ENCODE results near the gene MPHOSPH6. TPM values are rescaled to one million over a fixed set of nuclear protein-coding genes. Genes with fewer than 3 reads are reported as not detected.
"Not testable (repeated sequence)": the region's sequence is repeated elsewhere in the genome, so short reads cannot be mapped to it uniquely, and the experiment has no call there.

MPHOSPH6 gene
- polyA plus RNA-seq, 1 donor from 2014 or later: 75.1 TPM

GRCh38 chr16:82111944-82112343 is 58.1 kb downstream of the MPHOSPH6 start:
- TF ChIP-seq CTCF (IDR thresholded peaks at IDR 0.05; ENCODE audit: poor library complexity, severe bottlenecking) (no peak), TAF1 (IDR thresholded peaks at IDR 0.05; ENCODE audit: low read depth) (no peak), EZH2 (IDR thresholded peaks at IDR 0.05; ENCODE audit: borderline replicate concordance, insufficient read depth, low read length, poor library complexity, severe bottlenecking) (no peak), RAD21 (conservative IDR thresholded peaks at IDR 0.05) (no peak), EP300 (conservative IDR thresholded peaks at IDR 0.05; ENCODE audit: poor library complexity, severe bottlenecking) (no peak), POLR2AphosphoS5 (IDR thresholded peaks at IDR 0.05) (no peak), SMC3 (conservative IDR thresholded peaks at IDR 0.05; ENCODE audit: poor library complexity) (no peak), MXI1 (conservative IDR thresholded peaks at IDR 0.05; ENCODE audit: poor library complexity, severe bottlenecking) (no peak), REST (IDR thresholded peaks at IDR 0.05; ENCODE audit: borderline replicate concordance) (no peak)
- Histone ChIP-seq H3K4me2 (ENCODE audit: low read length) (no peak overlapping the region), H3K79me2 (replicated peaks; ENCODE audit: insufficient read depth, low read length) (no peaks in the 10 kb centered on the region), H3F3A (ENCODE audit: insufficient read depth, low read length, poor library complexity, severe bottlenecking) (no peaks in the 10 kb centered on the region), H3K27me3 (ENCODE audit: insufficient read depth, low read depth, low read length) (no peaks in the 10 kb centered on the region), H3K9ac (ENCODE audit: low read length) (no peak overlapping the region), H4K20me1 (ENCODE audit: insufficient read depth) (no peaks in the 10 kb centered on the region), H3K36me3 (ENCODE audit: insufficient read depth, low read length) (no peaks in the 10 kb centered on the region), H3K9me3 (ENCODE audit: low read length) (no peaks in the 10 kb centered on the region), H2AFZ (ENCODE audit: low read depth, low read length) (no peak overlapping the region), H3K9me2 (ENCODE audit: insufficient read depth, low read length) (no peaks in the 10 kb centered on the region), H3K4me3 (ENCODE audit: low read length) (no peak overlapping the region), H3K27ac (ENCODE audit: low read length) (no peak overlapping the region)

GRCh38 chr16:82109266-82109665 is 60.8 kb downstream of the MPHOSPH6 start:
- not testable (repeated sequence) for H3K27me3 ChIP-seq (ENCODE audit: insufficient read depth, low read depth, low read length); H3K9me3 ChIP-seq (ENCODE audit: low read length); H3K9ac ChIP-seq (ENCODE audit: low read length); H4K20me1 ChIP-seq (ENCODE audit: insufficient read depth); H2AFZ ChIP-seq (ENCODE audit: low read depth, low read length); H3K9me2 ChIP-seq (ENCODE audit: insufficient read depth, low read length); H3K79me2 ChIP-seq (replicated peaks; ENCODE audit: insufficient read depth, low read length); H3K27ac ChIP-seq (ENCODE audit: low read length); H3K4me3 ChIP-seq (ENCODE audit: low read length); H3K4me2 ChIP-seq (ENCODE audit: low read length); H3F3A ChIP-seq (ENCODE audit: insufficient read depth, low read length, poor library complexity, severe bottlenecking); H3K36me3 ChIP-seq (ENCODE audit: insufficient read depth, low read length)

GRCh38 chr16:82108774-82109173 is 61.2 kb downstream of the MPHOSPH6 start:
- Histone ChIP-seq H2AFZ (ENCODE audit: low read depth, low read length) (no peak overlapping the region), H3K9ac (ENCODE audit: low read length) (no peak overlapping the region), H4K20me1 (ENCODE audit: insufficient read depth) (no peaks in the 10 kb centered on the region), H3K9me2 (ENCODE audit: insufficient read depth, low read length) (no peaks in the 10 kb centered on the region), H3K27me3 (ENCODE audit: insufficient read depth, low read depth, low read length) (no peaks in the 10 kb centered on the region), H3K79me2 (replicated peaks; ENCODE audit: insufficient read depth, low read length) (no peaks in the 10 kb centered on the region), H3K4me2 (ENCODE audit: low read length) (no peak overlapping the region), H3K4me3 (ENCODE audit: low read length) (no peak overlapping the region), H3F3A (ENCODE audit: insufficient read depth, low read length, poor library complexity, severe bottlenecking) (no peaks in the 10 kb centered on the region), H3K9me3 (ENCODE audit: low read length) (no peaks in the 10 kb centered on the region), H3K36me3 (ENCODE audit: insufficient read depth, low read length) (no peaks in the 10 kb centered on the region), H3K27ac (ENCODE audit: low read length) (no peak overlapping the region)
- TF ChIP-seq EZH2 (IDR thresholded peaks at IDR 0.05; ENCODE audit: borderline replicate concordance, insufficient read depth, low read length, poor library complexity, severe bottlenecking) (no peak), REST (IDR thresholded peaks at IDR 0.05; ENCODE audit: borderline replicate concordance) (no peak), SMC3 (conservative IDR thresholded peaks at IDR 0.05; ENCODE audit: poor library complexity) (no peak), CTCF (IDR thresholded peaks at IDR 0.05; ENCODE audit: poor library complexity, severe bottlenecking) (no peak), EP300 (conservative IDR thresholded peaks at IDR 0.05; ENCODE audit: poor library complexity, severe bottlenecking) (no peak), POLR2AphosphoS5 (IDR thresholded peaks at IDR 0.05) (no peak), RAD21 (conservative IDR thresholded peaks at IDR 0.05) (no peak), TAF1 (IDR thresholded peaks at IDR 0.05; ENCODE audit: low read depth) (no peak), MXI1 (conservative IDR thresholded peaks at IDR 0.05; ENCODE audit: poor library complexity, severe bottlenecking) (no peak)

Measured in neural cell (in vitro differentiated cells).